Endodermal cell (in vitro differentiated cells): ENCODE results near the gene FGFR3. TPM values are rescaled to one million over a fixed set of nuclear protein-coding genes. Genes with fewer than 3 reads are reported as not detected.

Experiments
- DNase-seq: peaks from one replicate; pipeline ENCODE4 v3.0.0-alpha.2; 2017
- H3K27ac ChIP-seq: 2 replicates; pipeline ENCODE4 v1.5.1; 2013; ENCODE audit warnings: mild to moderate bottlenecking, low read depth, low read length, moderate library complexity
- H3K27me3 ChIP-seq: 2 replicates; pipeline ENCODE4 v1.6.1; 2013; ENCODE audit warnings: mild to moderate bottlenecking, low read length, moderate library complexity; ENCODE audit not compliant: insufficient read depth, control insufficient read depth, poor library complexity, severe bottlenecking
- H3K36me3 ChIP-seq: 2 replicates; pipeline ENCODE4 v1.7.0; 2013; ENCODE audit warnings: mild to moderate bottlenecking, low read length, moderate library complexity; ENCODE audit not compliant: control insufficient read depth, insufficient read depth
- H3K4me1 ChIP-seq: one replicate; pipeline ENCODE4 v1.7.0; 2013; ENCODE audit warnings: low read length; ENCODE audit not compliant: control insufficient read depth, insufficient read depth
- H3K4me3 ChIP-seq: 2 replicates; pipeline ENCODE4 v1.5.1; 2013; ENCODE audit warnings: mild to moderate bottlenecking, low read length, moderate library complexity
- H3K9ac ChIP-seq: 2 replicates; pipeline ENCODE4 v1.6.1; 2013; ENCODE audit warnings: mild to moderate bottlenecking, low read length, moderate library complexity; ENCODE audit not compliant: poor library complexity, severe bottlenecking; ENCODE audit errors: extremely low read depth
- H3K9me3 ChIP-seq: 2 replicates; pipeline ENCODE4 v1.6.1; 2013; ENCODE audit warnings: mild to moderate bottlenecking, low read length, moderate library complexity; ENCODE audit not compliant: control insufficient read depth
- H3K27ac Mint-ChIP-seq: 2 replicates; pipeline ENCODE4 v1.8.0; 2020; ENCODE audit warnings: mixed read lengths
- H3K27me3 Mint-ChIP-seq: 2 replicates; pipeline ENCODE4 v1.8.0; 2021; ENCODE audit warnings: mild to moderate bottlenecking, mixed read lengths; ENCODE audit not compliant: insufficient read depth
- H3K36me3 Mint-ChIP-seq: 2 replicates; pipeline ENCODE4 v1.8.0; 2020; ENCODE audit warnings: low read depth, mixed read lengths
- H3K4me1 Mint-ChIP-seq: 2 replicates; pipeline ENCODE4 v1.8.0; 2020; ENCODE audit warnings: mixed read lengths
- H3K4me3 Mint-ChIP-seq: 2 replicates; pipeline ENCODE4 v1.8.0; 2020; ENCODE audit warnings: mild to moderate bottlenecking, moderate library complexity, mixed read lengths
- H3K9me3 Mint-ChIP-seq: 2 replicates; pipeline ENCODE4 v1.8.0; 2020; ENCODE audit warnings: mild to moderate bottlenecking, mixed read lengths
- WGBS, 2 experiments: methylation state at CpG; one replicate each; pipeline versions ENCODE4 v1.1.5 to v1.1.7; 2013; ENCODE audit warnings: missing lambda C conversion rate in 2 of 2, mixed read lengths in 1 of 2; ENCODE audit not compliant: insufficient coverage in 1 of 2, insufficient read length in 1 of 2; 5-methylcytosine and 5-hydroxymethylcytosine counted together
- total RNA-seq, 2 donors: library from RNA; stranded (reverse); fragmentation: NEBNext Ultra II Directional in 1 of 2; extraction: Animal tissue kit (Norgen Biotek cat#: 25700) in 1 of 2; gene quantifications; 2 replicates in 1 of 2; 3 replicates in 1 of 2; pipeline ENCODE4 v1.2.1, GENCODE V29; 2021
- TF ChIP-seq, protein P1 (sequence below): fragments of 200-600 bp; sonication (generic); conservative IDR thresholded peaks from 2 replicates; pipeline ENCODE4 v1.5.0; 2021; ENCODE audit warnings: antibody characterized with exemption, mild to moderate bottlenecking

FGFR3 gene
- total RNA-seq, 2 donors from 2014 or later: 107 to 125 TPM

DNA sequence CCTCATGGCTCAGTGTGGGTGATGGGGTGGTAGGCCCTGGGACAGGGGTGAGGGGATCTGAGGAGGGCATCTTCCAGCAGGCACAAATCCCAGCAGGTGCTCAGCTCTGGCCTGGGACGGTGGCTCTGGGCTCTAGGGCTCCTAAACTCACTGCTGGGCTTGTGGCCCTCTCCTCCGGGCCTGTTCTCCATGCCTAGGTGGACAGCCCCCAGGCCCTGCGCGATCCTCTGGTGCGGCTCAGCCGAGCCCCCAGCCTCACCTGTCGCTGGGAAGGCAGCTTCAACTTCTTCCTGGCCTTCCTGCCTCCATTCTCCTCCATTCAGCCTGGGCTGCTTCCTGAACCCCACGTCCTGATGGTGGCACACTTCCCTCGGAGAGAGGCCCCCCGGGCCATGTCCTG lies 19.3 kb upstream of the FGFR3 start:
- Mint-ChIP-seq H3K9me3 (no peaks in the 10 kb centered on the region), H3K27ac (no peak overlapping the region), H3K27me3 (peaks cover under 1% of the 10 kb centered on the region), H3K36me3 (no peaks in the 10 kb centered on the region), H3K4me1 (no peaks in the 10 kb centered on the region), H3K4me3 (no peak overlapping the region)
- DNase-seq: no peak
- TF ChIP-seq, protein P1, sequence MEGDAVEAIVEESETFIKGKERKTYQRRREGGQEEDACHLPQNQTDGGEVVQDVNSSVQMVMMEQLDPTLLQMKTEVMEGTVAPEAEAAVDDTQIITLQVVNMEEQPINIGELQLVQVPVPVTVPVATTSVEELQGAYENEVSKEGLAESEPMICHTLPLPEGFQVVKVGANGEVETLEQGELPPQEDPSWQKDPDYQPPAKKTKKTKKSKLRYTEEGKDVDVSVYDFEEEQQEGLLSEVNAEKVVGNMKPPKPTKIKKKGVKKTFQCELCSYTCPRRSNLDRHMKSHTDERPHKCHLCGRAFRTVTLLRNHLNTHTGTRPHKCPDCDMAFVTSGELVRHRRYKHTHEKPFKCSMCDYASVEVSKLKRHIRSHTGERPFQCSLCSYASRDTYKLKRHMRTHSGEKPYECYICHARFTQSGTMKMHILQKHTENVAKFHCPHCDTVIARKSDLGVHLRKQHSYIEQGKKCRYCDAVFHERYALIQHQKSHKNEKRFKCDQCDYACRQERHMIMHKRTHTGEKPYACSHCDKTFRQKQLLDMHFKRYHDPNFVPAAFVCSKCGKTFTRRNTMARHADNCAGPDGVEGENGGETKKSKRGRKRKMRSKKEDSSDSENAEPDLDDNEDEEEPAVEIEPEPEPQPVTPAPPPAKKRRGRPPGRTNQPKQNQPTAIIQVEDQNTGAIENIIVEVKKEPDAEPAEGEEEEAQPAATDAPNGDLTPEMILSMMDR: no peak
- H3K36me3 ChIP-seq: no peaks in the 10 kb centered on the region
- H3K9me3 ChIP-seq: no peaks in the 10 kb centered on the region
- H3K4me1 ChIP-seq: no peaks in the 10 kb centered on the region
- H3K4me3 ChIP-seq: no peak overlapping the region
- H3K27me3 ChIP-seq: no peaks in the 10 kb centered on the region
- no peak overlapping the region for H3K9ac ChIP-seq
- 92 to 95% methylated on average over 6 to 10 of the region's 10 CpGs for WGBS, 2 experiments
- no peak overlapping the region for H3K27ac ChIP-seq

- DNase-seq: peak; percentile 61
- H3K36me3 Mint-ChIP-seq: no peaks in the 10 kb centered on the region
- Histone ChIP-seq H3K9me3 (no peaks in the 10 kb centered on the region), H3K9ac (no peak overlapping the region), H3K27ac (peak overlapping the region; percentile 92), H3K27me3 (no peaks in the 10 kb centered on the region), H3K4me1 (no peaks in the 10 kb centered on the region), H3K36me3 (no peaks in the 10 kb centered on the region), H3K4me3 (no peak overlapping the region)
- no peak overlapping the region for H3K4me3 Mint-ChIP-seq
- no peaks in the 10 kb centered on the region for H3K4me1 Mint-ChIP-seq
- no peaks in the 10 kb centered on the region for H3K9me3 Mint-ChIP-seq
- 73 to 86% methylated on average over 17 to 23 of the region's 23 CpGs for WGBS, 2 experiments
- H3K27me3 Mint-ChIP-seq: no peaks in the 10 kb centered on the region
- H3K27ac Mint-ChIP-seq: no peak overlapping the region
- TF ChIP-seq, protein P1: no peak
These were observed 17.2 kb upstream of the FGFR3 start for GRCh38 chr4:1775731-1776500.

GRCh38 chr4:1776521-1777161 lies 16.5 kb upstream of the FGFR3 start:
- Histone ChIP-seq H3K36me3 (no peaks in the 10 kb centered on the region), H3K9me3 (no peaks in the 10 kb centered on the region), H3K27ac (peak overlapping the region; percentile 92), H3K9ac (no peak overlapping the region), H3K4me3 (no peak overlapping the region), H3K27me3 (no peaks in the 10 kb centered on the region), H3K4me1 (no peaks in the 10 kb centered on the region)
- Mint-ChIP-seq H3K27ac (no peak overlapping the region), H3K4me1 (no peaks in the 10 kb centered on the region), H3K27me3 (no peaks in the 10 kb centered on the region), H3K9me3 (no peaks in the 10 kb centered on the region), H3K4me3 (no peak overlapping the region), H3K36me3 (no peaks in the 10 kb centered on the region)
- 81 to 93% methylated on average over 11 to 24 of the region's 24 CpGs for WGBS, 2 experiments
- DNase-seq: no peak
- TF ChIP-seq, protein P1: no peak
